Measurements from ENCODE around the gene USP9Y.

Gene USP9Y

DNA sequence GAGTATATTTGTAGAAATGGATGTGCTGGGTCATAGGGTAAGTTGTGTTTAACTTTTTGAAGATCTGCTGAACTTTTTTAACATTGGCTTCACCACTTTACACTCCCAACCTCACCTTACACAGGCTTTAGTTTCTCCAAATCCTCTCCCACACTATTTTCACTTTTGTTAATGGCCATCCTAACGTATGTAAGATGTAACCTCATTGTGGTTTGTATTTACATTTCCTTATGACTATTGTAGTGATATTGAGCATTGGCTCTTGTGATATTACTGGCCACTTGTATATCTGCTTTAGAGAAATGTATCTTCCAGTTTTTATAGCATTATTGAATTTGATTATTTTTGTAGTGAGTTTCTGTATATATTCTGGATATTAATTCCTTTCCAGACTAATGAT, 93.0 kb downstream of the USP9Y start:
- Mint-ChIP-seq H3K36me3 (ENCODE audit: low read depth) (no peaks in the 10 kb centered on the region), H3K9me3 (no peaks in the 10 kb centered on the region), H3K4me3 (no peak overlapping the region), H3K27me3 (ENCODE audit: low read depth, poor library complexity) (no peaks in the 10 kb centered on the region), H3K4me1 (no peaks in the 10 kb centered on the region), H3K27ac (no peak overlapping the region)
- TF ChIP-seq, protein P1, sequence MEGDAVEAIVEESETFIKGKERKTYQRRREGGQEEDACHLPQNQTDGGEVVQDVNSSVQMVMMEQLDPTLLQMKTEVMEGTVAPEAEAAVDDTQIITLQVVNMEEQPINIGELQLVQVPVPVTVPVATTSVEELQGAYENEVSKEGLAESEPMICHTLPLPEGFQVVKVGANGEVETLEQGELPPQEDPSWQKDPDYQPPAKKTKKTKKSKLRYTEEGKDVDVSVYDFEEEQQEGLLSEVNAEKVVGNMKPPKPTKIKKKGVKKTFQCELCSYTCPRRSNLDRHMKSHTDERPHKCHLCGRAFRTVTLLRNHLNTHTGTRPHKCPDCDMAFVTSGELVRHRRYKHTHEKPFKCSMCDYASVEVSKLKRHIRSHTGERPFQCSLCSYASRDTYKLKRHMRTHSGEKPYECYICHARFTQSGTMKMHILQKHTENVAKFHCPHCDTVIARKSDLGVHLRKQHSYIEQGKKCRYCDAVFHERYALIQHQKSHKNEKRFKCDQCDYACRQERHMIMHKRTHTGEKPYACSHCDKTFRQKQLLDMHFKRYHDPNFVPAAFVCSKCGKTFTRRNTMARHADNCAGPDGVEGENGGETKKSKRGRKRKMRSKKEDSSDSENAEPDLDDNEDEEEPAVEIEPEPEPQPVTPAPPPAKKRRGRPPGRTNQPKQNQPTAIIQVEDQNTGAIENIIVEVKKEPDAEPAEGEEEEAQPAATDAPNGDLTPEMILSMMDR (IDR thresholded peaks at IDR 0.05), result no peak
- DNase-seq, result no peak

DNA sequence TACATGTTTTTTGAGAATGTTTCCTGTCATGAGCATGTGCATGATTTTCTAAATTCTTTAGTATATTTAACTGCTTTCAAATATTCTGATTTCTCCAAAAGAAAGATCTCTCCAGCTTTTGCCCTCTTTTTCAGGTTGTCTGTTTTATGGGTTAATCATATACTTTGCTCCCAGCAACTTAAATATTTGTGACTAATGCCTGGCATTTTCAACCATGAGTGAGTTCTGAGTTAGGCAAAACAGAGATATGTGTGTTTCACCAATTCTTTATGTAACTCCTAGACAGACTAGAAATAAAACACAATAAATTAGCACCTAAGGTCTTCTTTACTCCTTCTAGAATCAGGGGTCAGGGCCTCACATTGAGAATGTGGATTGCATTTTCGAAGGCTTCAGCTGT, 107.0 kb downstream of the USP9Y start:
- TF ChIP-seq, protein P1 (IDR thresholded peaks at IDR 0.05), result no peak
- H3K9me3 Mint-ChIP-seq, result no peaks in the 10 kb centered on the region
- H3K36me3 Mint-ChIP-seq (ENCODE audit: low read depth), result no peaks in the 10 kb centered on the region
- no peak for DNase-seq
- H3K4me3 Mint-ChIP-seq, result no peak overlapping the region
- H3K27ac Mint-ChIP-seq, result no peak overlapping the region
- H3K4me1 Mint-ChIP-seq, result no peaks in the 10 kb centered on the region
- H3K27me3 Mint-ChIP-seq (ENCODE audit: low read depth, poor library complexity), result no peaks in the 10 kb centered on the region

DNA sequence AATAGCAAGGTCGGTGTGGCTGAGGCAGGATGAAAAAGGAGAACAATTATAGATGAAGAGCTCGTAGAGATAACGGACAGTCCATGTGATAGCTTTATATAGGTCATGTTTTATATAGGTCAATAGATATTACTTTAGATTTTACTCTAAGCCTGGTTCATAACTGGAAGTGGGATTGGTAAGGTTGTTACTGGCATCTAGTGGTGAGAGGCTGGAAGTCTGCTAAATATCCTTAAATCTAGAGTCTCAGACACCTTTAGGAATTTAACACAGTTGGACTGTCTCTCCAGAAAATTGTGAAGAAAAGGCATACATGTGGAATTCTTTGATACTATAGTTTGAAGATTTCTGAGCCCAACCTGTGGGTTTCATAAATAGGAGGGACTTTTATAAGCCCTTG, 108.0 kb downstream of the USP9Y start:
- H3K4me1 Mint-ChIP-seq, result no peaks in the 10 kb centered on the region
- H3K9me3 Mint-ChIP-seq, result no peaks in the 10 kb centered on the region
- no peaks in the 10 kb centered on the region for H3K27me3 Mint-ChIP-seq (ENCODE audit: low read depth, poor library complexity)
- H3K27ac Mint-ChIP-seq, result no peak overlapping the region
- no peak for DNase-seq
- H3K36me3 Mint-ChIP-seq (ENCODE audit: low read depth), result no peaks in the 10 kb centered on the region
- no peak overlapping the region for H3K4me3 Mint-ChIP-seq
- TF ChIP-seq, protein P1 (IDR thresholded peaks at IDR 0.05), result no peak

DNA sequence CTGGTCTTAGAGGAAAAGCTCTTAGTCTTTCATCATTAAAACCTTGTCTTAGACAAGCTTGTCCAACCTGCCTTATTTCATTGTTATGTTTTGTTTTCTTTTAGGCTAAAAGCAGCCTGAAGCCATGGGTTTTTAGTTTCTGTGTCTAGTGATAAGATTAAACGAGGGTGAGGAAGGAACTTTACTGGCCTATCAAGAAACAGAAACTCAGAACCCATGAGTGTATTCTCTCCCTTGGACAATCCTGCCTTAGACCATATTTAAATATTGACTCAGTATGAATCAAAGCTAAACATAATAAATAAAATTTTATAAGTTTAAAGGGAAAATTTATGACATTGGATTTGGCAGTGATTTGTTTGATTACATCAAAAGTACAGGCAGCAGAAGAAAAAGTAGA, 122.4 kb downstream of the USP9Y start:
- Mint-ChIP-seq H3K27ac (no peak overlapping the region), H3K36me3 (ENCODE audit: low read depth) (no peaks in the 10 kb centered on the region), H3K4me1 (no peaks in the 10 kb centered on the region), H3K27me3 (ENCODE audit: low read depth, poor library complexity) (no peaks in the 10 kb centered on the region), H3K4me3 (no peak overlapping the region), H3K9me3 (no peaks in the 10 kb centered on the region)
- TF ChIP-seq, protein P1 (IDR thresholded peaks at IDR 0.05), result no peak
- DNase-seq, result no peak

DNA sequence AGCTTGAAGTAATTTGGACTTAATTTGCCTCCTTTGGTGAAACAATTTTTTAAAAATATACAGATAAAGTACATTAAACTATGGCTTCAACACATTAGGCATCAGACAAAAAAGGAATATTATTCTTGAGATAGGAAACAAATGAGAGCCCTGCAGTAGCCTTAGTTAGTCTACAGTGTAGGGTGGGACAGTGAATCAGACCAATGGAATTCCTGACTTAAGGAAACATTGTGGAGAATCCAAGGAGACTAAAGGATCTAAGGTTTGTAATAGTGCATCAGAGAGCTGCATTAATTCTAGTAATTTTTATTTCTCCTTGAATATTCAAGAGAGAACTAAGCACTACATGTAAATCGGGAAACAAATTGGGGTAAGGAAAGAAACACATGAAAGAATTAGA, 125.8 kb downstream of the USP9Y start:
- Mint-ChIP-seq H3K27me3 (ENCODE audit: low read depth, poor library complexity) (no peaks in the 10 kb centered on the region), H3K4me3 (no peak overlapping the region), H3K36me3 (ENCODE audit: low read depth) (no peaks in the 10 kb centered on the region), H3K4me1 (no peaks in the 10 kb centered on the region), H3K9me3 (no peaks in the 10 kb centered on the region), H3K27ac (no peak overlapping the region)
- TF ChIP-seq, protein P1 (IDR thresholded peaks at IDR 0.05), result no peak
- DNase-seq, result no peak

DNA sequence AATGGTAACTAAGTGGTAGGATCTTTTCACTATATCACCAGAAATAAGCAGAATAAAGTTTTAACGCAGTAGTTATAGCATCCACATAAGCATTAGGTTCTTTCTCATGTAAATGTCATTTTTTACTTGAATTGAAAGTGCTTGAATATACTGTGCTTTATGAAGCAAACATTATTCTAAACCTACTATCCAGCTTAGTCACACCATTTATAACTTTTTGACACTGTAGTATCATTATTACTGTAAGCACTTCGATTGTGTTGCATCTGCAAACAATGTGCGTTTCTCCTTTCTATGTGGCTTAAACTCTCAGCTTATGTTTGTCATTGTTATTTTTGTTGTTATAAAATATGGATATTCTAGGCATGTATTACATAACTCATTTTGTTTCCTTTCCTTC, 132.3 kb downstream of the USP9Y start:
- no peak overlapping the region for H3K27ac Mint-ChIP-seq
- H3K4me3 Mint-ChIP-seq, result no peak overlapping the region
- H3K36me3 Mint-ChIP-seq (ENCODE audit: low read depth), result no peaks in the 10 kb centered on the region
- H3K9me3 Mint-ChIP-seq, result no peaks in the 10 kb centered on the region
- H3K4me1 Mint-ChIP-seq, result no peaks in the 10 kb centered on the region
- TF ChIP-seq, protein P1 (IDR thresholded peaks at IDR 0.05), result no peak
- no peak for DNase-seq
- no peaks in the 10 kb centered on the region for H3K27me3 Mint-ChIP-seq (ENCODE audit: low read depth, poor library complexity)
